NCI-H2081 (cell line): ENCODE results near the gene ZNF263.

ENCODE experiments used
- DNase-seq, 2 experiments: peaks; one replicate each; lab custom pipeline; 2025; lab: John Stamatoyannopoulos, UW

Gene ZNF263

GRCh38 chr16:3328104-3328503 is 44.8 kb downstream of the ZNF263 start:
- DNase-seq = no peak

- DNase-seq = no peak
Observed at GRCh38 chr16:3328643-3329042, 45.4 kb downstream of the ZNF263 start.
